ENCODE data around the gene IGSF21.

Gene IGSF21

DNA sequence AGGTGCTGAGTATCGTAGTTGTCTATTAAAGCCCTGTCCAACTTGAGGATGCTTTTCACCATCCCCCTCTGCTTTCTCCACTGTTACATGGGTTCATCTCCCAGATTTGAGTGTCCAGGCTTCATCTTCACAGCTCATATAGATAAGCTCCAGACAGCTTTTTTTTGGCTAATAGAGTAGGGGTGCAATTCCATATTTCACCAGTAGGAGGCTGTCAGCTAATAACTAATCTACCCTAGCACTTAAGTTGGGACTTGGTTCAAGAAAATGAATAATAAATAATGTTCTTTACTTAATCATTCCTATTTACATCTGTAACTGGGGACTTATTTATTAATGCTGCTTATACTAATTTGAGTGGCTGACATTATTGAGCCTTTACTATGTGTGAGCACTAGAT lies 124.5 kb downstream of the IGSF21 start:
- no peaks in the 10 kb centered on the region for H4K20me1 ChIP-seq
- H3K4me2 ChIP-seq, result no peak overlapping the region
- H3K4me3 ChIP-seq, result no peak overlapping the region
- H3K4me1 ChIP-seq, result no peaks in the 10 kb centered on the region
- H3K27ac ChIP-seq, result no peak overlapping the region
- H3K27me3 ChIP-seq, result no peaks in the 10 kb centered on the region
- H3K9ac ChIP-seq, result no peak overlapping the region
- no peak for TF ChIP-seq Cebpa-rat (IDR thresholded peaks at IDR 0.05)
- no peaks in the 10 kb centered on the region for H3K36me3 ChIP-seq
- H3K9me3 ChIP-seq, result peaks cover 21% of the 10 kb centered on the region

DNA sequence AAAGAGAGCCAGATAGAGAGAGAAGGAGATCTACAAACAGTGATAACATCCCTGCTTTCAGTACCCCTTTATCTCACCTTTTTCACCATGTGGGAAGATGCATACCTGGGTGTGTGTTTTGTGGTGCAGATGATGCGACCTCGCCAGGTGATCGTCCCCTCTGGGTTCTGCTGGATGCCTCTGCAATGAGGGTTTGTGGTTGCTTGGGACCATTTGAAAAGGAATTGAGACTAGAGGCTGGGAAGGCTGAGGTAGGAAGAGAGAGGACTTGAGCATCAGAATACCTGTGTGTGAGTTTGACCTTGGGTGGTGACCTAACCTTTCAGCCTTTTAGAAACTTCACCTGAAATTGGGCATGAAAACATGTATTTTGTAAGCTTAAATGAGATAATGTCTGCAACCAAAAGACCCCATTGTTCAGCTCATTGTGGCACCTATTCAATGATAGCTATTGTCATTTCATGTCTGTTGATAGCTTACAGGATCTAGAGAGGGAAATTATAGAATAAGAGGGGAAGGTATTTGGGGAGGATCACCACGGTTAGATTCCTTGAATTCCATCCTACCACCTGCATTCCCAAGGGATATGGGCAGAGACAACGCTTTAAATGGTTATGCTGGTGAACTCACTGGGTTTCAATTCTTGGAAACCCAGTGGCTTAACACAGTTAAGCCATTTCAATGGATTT lies 125.7 kb downstream of the IGSF21 start:
- Histone ChIP-seq H4K20me1 (no peaks in the 10 kb centered on the region), H3K27me3 (no peaks in the 10 kb centered on the region), H3K9ac (no peak overlapping the region), H3K36me3 (no peaks in the 10 kb centered on the region), H3K9me3 (peaks cover 21% of the 10 kb centered on the region), H3K27ac (no peak overlapping the region), H3K4me1 (no peaks in the 10 kb centered on the region), H3K4me3 (no peak overlapping the region), H3K4me2 (no peak overlapping the region)
- no peak for TF ChIP-seq Cebpa-rat (IDR thresholded peaks at IDR 0.05)

DNA sequence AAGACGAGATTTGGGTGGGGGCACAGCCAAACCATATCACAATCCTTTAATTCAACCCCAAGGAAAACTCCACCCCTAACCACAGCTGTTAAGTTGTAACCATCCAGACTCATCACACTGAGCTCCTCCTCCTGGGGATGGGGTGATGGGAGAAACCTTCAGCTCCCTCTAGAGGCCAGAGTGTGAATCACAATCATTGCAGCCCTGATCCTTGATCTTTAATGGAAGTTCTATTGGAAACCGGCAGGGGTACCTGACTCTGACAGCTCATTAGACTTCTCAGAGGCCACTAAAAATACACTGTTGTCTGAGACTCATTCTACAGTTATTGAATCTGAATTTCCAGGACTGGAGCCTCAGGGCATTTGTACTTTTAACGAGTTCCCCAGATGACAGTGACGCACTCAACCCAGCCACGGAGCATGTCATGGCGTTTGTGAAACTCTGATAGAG lies 127.2 kb downstream of the IGSF21 start:
- no peak for TF ChIP-seq Cebpa-rat (IDR thresholded peaks at IDR 0.05)
- Histone ChIP-seq H4K20me1 (no peaks in the 10 kb centered on the region), H3K4me2 (no peak overlapping the region), H3K9ac (no peak overlapping the region), H3K27ac (no peak overlapping the region), H3K27me3 (no peaks in the 10 kb centered on the region), H3K4me1 (no peaks in the 10 kb centered on the region), H3K36me3 (no peaks in the 10 kb centered on the region), H3K4me3 (no peak overlapping the region), H3K9me3 (peaks cover 21% of the 10 kb centered on the region)

DNA sequence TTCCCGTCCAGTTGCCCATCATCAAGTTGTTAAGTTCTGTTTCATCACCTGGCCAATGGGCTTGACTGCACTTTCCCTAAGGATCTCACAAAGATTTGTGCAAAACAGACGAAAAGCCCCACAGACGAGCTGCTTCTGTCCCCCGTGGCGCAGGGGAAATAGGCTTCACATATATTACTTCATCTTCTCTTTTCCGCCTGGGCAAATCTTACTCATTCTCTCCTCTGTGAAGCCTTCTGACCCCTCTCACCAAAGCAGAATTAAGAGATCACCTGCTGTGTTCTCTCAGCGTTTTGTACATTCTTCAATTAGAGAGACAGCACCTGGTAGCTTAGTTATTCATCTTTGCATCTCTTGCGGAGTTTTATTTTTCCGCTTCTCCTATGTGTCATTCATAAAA lies 129.8 kb downstream of the IGSF21 start:
- H3K4me3 ChIP-seq, result no peak overlapping the region
- H3K9me3 ChIP-seq, result peaks cover 5% of the 10 kb centered on the region
- no peak overlapping the region for H3K9ac ChIP-seq
- H3K27ac ChIP-seq, result no peak overlapping the region
- H3K36me3 ChIP-seq, result no peaks in the 10 kb centered on the region
- TF ChIP-seq Cebpa-rat (IDR thresholded peaks at IDR 0.05), result no peak
- no peak overlapping the region for H3K4me2 ChIP-seq
- H3K4me1 ChIP-seq, result no peaks in the 10 kb centered on the region
- H3K27me3 ChIP-seq, result no peaks in the 10 kb centered on the region
- no peaks in the 10 kb centered on the region for H4K20me1 ChIP-seq

DNA sequence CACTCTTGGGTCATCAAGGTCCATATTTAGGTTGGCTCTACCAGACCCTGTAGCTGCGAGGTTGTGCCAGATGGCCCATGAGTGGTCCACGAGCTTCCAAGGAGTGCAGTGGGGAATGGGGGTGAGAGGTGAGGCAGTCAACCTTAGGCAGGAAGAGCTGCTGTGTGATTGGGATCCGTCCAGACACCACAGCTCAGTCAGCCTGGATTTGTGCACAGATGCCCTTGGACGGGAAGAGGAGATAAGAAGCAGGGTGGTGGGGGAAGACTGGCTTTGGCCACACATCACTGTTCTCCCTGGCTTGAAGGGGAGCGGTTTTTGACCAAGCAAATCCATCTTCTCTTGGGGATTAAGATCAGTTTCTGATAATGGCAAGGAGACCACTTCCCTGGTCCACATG lies 130.6 kb downstream of the IGSF21 start:
- no peaks in the 10 kb centered on the region for H4K20me1 ChIP-seq
- H3K4me2 ChIP-seq, result no peak overlapping the region
- no peak for TF ChIP-seq Cebpa-rat (IDR thresholded peaks at IDR 0.05)
- no peak overlapping the region for H3K27ac ChIP-seq
- no peaks in the 10 kb centered on the region for H3K4me1 ChIP-seq
- H3K9ac ChIP-seq, result no peak overlapping the region
- no peak overlapping the region for H3K4me3 ChIP-seq
- no peaks in the 10 kb centered on the region for H3K9me3 ChIP-seq
- H3K27me3 ChIP-seq, result no peaks in the 10 kb centered on the region
- no peaks in the 10 kb centered on the region for H3K36me3 ChIP-seq

DNA sequence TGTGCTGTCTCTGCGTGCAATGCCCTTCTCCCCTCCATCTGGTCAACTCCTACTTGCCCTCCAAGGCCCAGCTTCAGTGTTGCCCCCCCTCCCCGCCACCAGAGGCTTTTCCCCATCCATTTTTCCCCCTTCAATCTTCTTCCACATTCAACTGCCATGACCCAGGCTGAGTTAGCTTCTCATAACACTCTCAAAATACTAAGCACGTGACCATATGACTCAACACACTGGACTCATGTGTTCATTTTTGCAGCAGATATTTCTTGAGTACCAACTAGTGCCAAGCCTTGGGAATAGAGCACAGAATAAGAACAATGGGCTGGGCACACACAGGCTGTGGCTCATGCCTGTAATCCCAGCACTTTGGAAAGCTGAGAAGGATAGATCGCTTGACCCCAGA lies 132.1 kb downstream of the IGSF21 start:
- no peaks in the 10 kb centered on the region for H3K9me3 ChIP-seq
- H3K4me1 ChIP-seq, result no peaks in the 10 kb centered on the region
- H4K20me1 ChIP-seq, result no peaks in the 10 kb centered on the region
- no peak overlapping the region for H3K4me3 ChIP-seq
- no peaks in the 10 kb centered on the region for H3K27me3 ChIP-seq
- no peak overlapping the region for H3K9ac ChIP-seq
- H3K27ac ChIP-seq, result no peak overlapping the region
- TF ChIP-seq Cebpa-rat (IDR thresholded peaks at IDR 0.05), result no peak
- H3K4me2 ChIP-seq, result no peak overlapping the region
- no peaks in the 10 kb centered on the region for H3K36me3 ChIP-seq

DNA sequence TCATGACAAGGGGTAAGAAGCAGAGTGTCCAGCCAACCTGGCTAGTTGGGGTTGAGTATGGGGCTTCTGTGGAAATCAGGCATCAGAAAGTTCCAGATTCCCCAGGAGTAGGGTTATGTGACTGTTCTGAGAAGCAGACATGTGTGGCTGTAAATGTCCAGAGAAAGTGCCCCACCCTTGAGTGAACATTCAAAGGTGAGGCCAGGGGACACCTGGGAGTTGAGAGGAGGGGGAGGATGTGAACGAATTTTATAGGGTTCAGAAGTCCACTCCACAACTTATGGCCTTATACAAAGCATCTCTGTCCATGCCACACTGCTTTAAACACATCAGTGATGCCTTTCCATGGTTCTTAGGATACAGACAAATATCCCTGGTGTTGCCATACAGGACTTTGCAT lies 133.3 kb downstream of the IGSF21 start:
- H3K9me3 ChIP-seq, result no peaks in the 10 kb centered on the region
- no peak overlapping the region for H3K4me2 ChIP-seq
- no peaks in the 10 kb centered on the region for H3K4me1 ChIP-seq
- no peak overlapping the region for H3K27ac ChIP-seq
- no peaks in the 10 kb centered on the region for H4K20me1 ChIP-seq
- no peak overlapping the region for H3K9ac ChIP-seq
- no peaks in the 10 kb centered on the region for H3K36me3 ChIP-seq
- H3K4me3 ChIP-seq, result no peak overlapping the region
- no peak for TF ChIP-seq Cebpa-rat (IDR thresholded peaks at IDR 0.05)
- H3K27me3 ChIP-seq, result no peaks in the 10 kb centered on the region

DNA sequence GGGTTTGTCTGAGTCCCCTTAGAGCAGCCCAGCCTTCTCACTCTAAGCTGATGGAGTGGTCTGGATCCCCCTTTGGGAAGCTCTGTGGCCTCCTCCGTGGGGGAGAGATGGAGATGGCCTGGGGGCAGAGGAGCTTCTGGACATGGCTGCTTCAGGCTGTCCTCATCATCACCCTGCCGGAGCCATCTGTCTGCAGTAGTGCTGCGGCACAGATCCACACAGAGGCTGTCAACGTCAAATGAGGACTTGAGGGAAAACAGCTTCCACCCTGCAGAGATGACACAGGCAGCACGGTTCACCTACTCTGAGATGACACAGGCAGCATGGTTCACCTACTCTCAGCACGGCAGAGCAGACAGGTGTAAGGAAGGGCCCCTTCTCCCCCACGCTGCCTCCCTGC lies 134.3 kb downstream of the IGSF21 start:
- H3K4me1 ChIP-seq, result no peaks in the 10 kb centered on the region
- H3K27ac ChIP-seq, result no peak overlapping the region
- no peaks in the 10 kb centered on the region; the same call in 1 of the 2 replicates for H4K20me1 ChIP-seq
- no peak overlapping the region for H3K4me3 ChIP-seq
- H3K9me3 ChIP-seq, result no peaks in the 10 kb centered on the region
- no peak overlapping the region for H3K9ac ChIP-seq
- no peaks in the 10 kb centered on the region for H3K36me3 ChIP-seq
- H3K27me3 ChIP-seq, result no peaks in the 10 kb centered on the region
- H3K4me2 ChIP-seq, result no peak overlapping the region
- TF ChIP-seq Cebpa-rat (IDR thresholded peaks at IDR 0.05), result no peak

DNA sequence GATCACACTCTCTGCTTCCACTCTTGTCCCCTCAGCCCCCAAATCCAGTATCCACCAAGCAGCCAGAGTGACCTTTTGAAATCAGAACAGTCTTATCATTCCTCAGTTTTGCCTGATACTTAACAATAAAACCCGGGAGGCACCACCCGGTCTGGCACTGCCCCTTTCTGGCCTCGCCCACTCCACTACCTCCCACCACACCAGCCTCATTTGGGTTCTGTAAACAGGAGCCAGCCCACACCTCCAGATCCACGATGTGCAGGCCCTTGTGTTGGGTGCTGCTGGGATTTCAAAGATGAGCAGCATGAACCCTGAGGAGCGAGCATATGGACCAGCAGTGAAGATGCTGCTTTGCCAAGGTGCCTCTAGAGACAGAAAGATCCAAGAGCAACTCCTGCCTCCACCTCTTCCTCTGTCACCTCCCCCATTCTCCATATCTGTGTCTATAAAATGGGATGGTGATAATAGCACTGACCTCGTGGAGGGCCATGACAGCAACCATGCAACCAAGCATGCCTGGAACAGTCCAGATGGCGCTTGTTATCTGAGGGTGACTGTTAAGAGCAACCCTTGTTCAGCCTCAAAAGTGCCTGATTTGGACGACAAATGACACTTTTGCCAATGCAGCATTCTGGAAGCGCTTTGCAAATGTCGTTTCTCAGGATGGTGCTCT lies 136.0 kb downstream of the IGSF21 start:
- no peak overlapping the region for H3K9ac ChIP-seq
- no peak overlapping the region for H3K4me3 ChIP-seq
- no peaks in the 10 kb centered on the region for H3K9me3 ChIP-seq
- H3K27me3 ChIP-seq, result no peaks in the 10 kb centered on the region
- H3K27ac ChIP-seq, result no peak overlapping the region
- H3K36me3 ChIP-seq, result no peaks in the 10 kb centered on the region
- no peaks in the 10 kb centered on the region; the same call in 1 of the 2 replicates for H4K20me1 ChIP-seq
- no peaks in the 10 kb centered on the region for H3K4me1 ChIP-seq
- TF ChIP-seq Cebpa-rat (IDR thresholded peaks at IDR 0.05), result no peak
- no peak overlapping the region for H3K4me2 ChIP-seq

DNA sequence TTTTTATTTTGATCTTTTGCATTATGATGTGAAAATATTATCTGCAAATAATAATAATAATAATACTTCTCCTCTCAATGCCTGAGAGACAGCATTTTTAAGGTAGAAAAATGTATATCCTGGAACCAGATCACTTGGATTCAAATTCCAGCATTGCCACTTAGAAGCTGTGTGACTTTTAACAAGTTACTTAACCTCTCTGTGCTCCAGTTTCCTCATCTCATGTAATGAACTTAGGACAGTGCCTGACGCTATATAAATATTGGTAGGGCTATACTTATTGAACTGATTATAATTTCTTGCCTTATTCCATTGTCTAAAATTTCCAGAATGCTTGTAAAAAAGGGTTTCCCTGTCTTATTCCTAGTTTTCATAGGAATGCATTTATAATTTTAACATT lies 137.2 kb downstream of the IGSF21 start:
- TF ChIP-seq Cebpa-rat (IDR thresholded peaks at IDR 0.05), result no peak
- H3K27me3 ChIP-seq, result no peaks in the 10 kb centered on the region

More for the DNA sequence above, 137.2 kb downstream of the IGSF21 start:
- H3K4me2 ChIP-seq, result no peak overlapping the region
- no peak overlapping the region for H3K4me3 ChIP-seq
- H3K4me1 ChIP-seq, result no peaks in the 10 kb centered on the region
- no peaks in the 10 kb centered on the region for H3K36me3 ChIP-seq
- no peaks in the 10 kb centered on the region for H3K9me3 ChIP-seq
- no peaks in the 10 kb centered on the region; the same call in 1 of the 2 replicates for H4K20me1 ChIP-seq
- no peak overlapping the region for H3K9ac ChIP-seq
- H3K27ac ChIP-seq, result no peak overlapping the region
